Neural crest cell (in vitro differentiated cells): ENCODE measurements around the gene RPS21. TPM values are rescaled to one million over a fixed set of nuclear protein-coding genes. Genes with fewer than 3 reads are reported as not detected.

Source experiments
- DNase-seq: peaks from one replicate; pipeline ENCODE4 v3.0.0; 2021; ENCODE audit warnings: low read depth, mixed read lengths, low spot score
- H3K27ac Mint-ChIP-seq: one replicate; pipeline ENCODE4 v1.8.0; 2021; ENCODE audit warnings: mild to moderate bottlenecking, mixed read lengths; ENCODE audit not compliant: unreplicated experiment
- H3K27me3 Mint-ChIP-seq: 2 replicates; pipeline ENCODE4 v1.8.0; 2021; ENCODE audit warnings: low read depth, mild to moderate bottlenecking, mixed read lengths
- H3K36me3 Mint-ChIP-seq: 2 replicates; pipeline ENCODE4 v1.8.0; 2021; ENCODE audit warnings: low read depth, mild to moderate bottlenecking, mixed read lengths
- H3K4me1 Mint-ChIP-seq: 2 replicates; pipeline ENCODE4 v1.8.0; 2021; ENCODE audit warnings: mixed read lengths
- H3K4me3 Mint-ChIP-seq: one replicate; pipeline ENCODE4 v1.8.0; 2021; ENCODE audit warnings: mild to moderate bottlenecking, mixed read lengths
- H3K9me3 Mint-ChIP-seq: 2 replicates; pipeline ENCODE4 v1.8.0; 2021; ENCODE audit warnings: mixed read lengths
- CTCF ChIP-seq: fragments of 200-600 bp; sonication (generic); conservative IDR thresholded peaks from 2 replicates; pipeline ENCODE4 v1.5.0; 2021; ENCODE audit warnings: antibody characterized with exemption, mild to moderate bottlenecking
- total RNA-seq: library from RNA; stranded (reverse); gene quantifications from 2 replicates; pipeline ENCODE4 v1.2.1, GENCODE V29; 2021

The RPS21 gene
- total RNA-seq, 1 donor from 2014 or later, result 1,312 TPM

- no peak overlapping the region for H3K27ac Mint-ChIP-seq
- H3K4me3 Mint-ChIP-seq, result peak overlapping the region; percentile 12
These were observed 9.8 kb upstream of the RPS21 start for GRCh38 chr20:62377064-62377461.

GRCh38 chr20:62377615-62378178, 9.2 kb upstream of the RPS21 start:
- Mint-ChIP-seq H3K9me3 (peaks cover 5% of the 10 kb centered on the region), H3K27ac (no peak overlapping the region), H3K4me1 (peaks cover 16% of the 10 kb centered on the region), H3K36me3 (peaks cover 10% of the 10 kb centered on the region), H3K4me3 (no peak overlapping the region), H3K27me3 (no peaks in the 10 kb centered on the region)
- no peak for DNase-seq
- TF ChIP-seq CTCF, result no peak

More at GRCh38 chr20:62377064-62377461, 9.8 kb upstream of the RPS21 start:
- no peak for DNase-seq
- Mint-ChIP-seq H3K27me3 (no peaks in the 10 kb centered on the region), H3K36me3 (peaks cover 5% of the 10 kb centered on the region), H3K9me3 (peaks cover 4% of the 10 kb centered on the region), H3K4me1 (peaks cover 14% of the 10 kb centered on the region)
- no peak for TF ChIP-seq CTCF

- H3K4me3 Mint-ChIP-seq, result no peak overlapping the region
- TF ChIP-seq CTCF, result no peak
- peaks cover 5% of the 10 kb centered on the region for H3K9me3 Mint-ChIP-seq
- no peak for DNase-seq
- no peak overlapping the region for H3K27ac Mint-ChIP-seq
- peaks cover 12% of the 10 kb centered on the region for H3K36me3 Mint-ChIP-seq
- no peaks in the 10 kb centered on the region for H3K27me3 Mint-ChIP-seq
- peaks cover 12% of the 10 kb centered on the region for H3K4me1 Mint-ChIP-seq
These were observed 8.7 kb upstream of the RPS21 start for GRCh38 chr20:62378215-62378614.

- DNase-seq, result no peak
- no peak for TF ChIP-seq CTCF
- Mint-ChIP-seq H3K4me3 (no peak overlapping the region), H3K9me3 (peaks cover 5% of the 10 kb centered on the region), H3K27me3 (no peaks in the 10 kb centered on the region), H3K4me1 (peaks cover 26% of the 10 kb centered on the region), H3K36me3 (peaks cover 12% of the 10 kb centered on the region), H3K27ac (no peak overlapping the region)
These were observed 5.6 kb upstream of the RPS21 start for GRCh38 chr20:62381202-62381797.

- H3K36me3 Mint-ChIP-seq, result peaks cover 12% of the 10 kb centered on the region
- TF ChIP-seq CTCF, result no peak
- no peaks in the 10 kb centered on the region for H3K27me3 Mint-ChIP-seq
- H3K4me3 Mint-ChIP-seq, result peak overlapping the region; percentile 22
- no peak overlapping the region for H3K27ac Mint-ChIP-seq
- DNase-seq, result no peak
- peaks cover 5% of the 10 kb centered on the region for H3K9me3 Mint-ChIP-seq
- peaks cover 26% of the 10 kb centered on the region for H3K4me1 Mint-ChIP-seq
These were observed 5.1 kb upstream of the RPS21 start for GRCh38 chr20:62381842-62382241.
